ENCODE data around the gene PSMC5. TPM values are rescaled to one million over a fixed set of nuclear protein-coding genes. Genes with fewer than 3 reads are reported as not detected.

The PSMC5 gene
- polyA plus RNA-seq, 1 donor from 2014 or later = 69.5 TPM

DNA sequence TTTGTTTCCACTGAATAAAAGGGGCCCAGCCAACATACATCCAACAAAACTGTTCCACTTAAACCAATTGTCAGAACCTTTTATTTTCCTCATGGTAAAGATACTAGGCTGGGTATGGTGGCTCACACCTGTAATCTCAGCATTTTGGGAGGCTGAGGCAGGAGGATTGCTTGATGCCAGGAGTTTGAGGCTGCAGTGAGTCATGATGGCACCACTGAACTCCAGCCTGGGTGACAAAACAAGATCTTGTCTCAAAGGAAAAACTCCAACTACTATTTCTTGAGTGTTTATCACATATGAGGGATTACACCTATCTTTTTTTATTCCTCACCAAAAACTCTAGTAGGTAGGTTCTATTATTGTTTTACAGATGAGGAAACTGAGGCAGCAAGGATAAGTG is 4.7 kb upstream of the PSMC5 start:
- Histone ChIP-seq H4K20me1 (ENCODE audit: insufficient read depth) (no peaks in the 10 kb centered on the region), H3K9me2 (ENCODE audit: insufficient read depth, low read length) (no peaks in the 10 kb centered on the region), H3K9me3 (ENCODE audit: low read length) (no peaks in the 10 kb centered on the region), H2AFZ (ENCODE audit: low read depth, low read length) (no peak overlapping the region), H3F3A (ENCODE audit: insufficient read depth, low read length, poor library complexity, severe bottlenecking) (no peaks in the 10 kb centered on the region), H3K4me3 (ENCODE audit: low read length) (no peak overlapping the region), H3K4me2 (ENCODE audit: low read length) (no peak overlapping the region), H3K79me2 (replicated peaks; ENCODE audit: insufficient read depth, low read length) (peaks cover 5% of the 10 kb centered on the region), H3K36me3 (ENCODE audit: insufficient read depth, low read length) (peaks cover 9% of the 10 kb centered on the region), H3K9ac (ENCODE audit: low read length) (no peak overlapping the region), H3K27ac (ENCODE audit: low read length) (no peak overlapping the region), H3K27me3 (ENCODE audit: insufficient read depth, low read depth, low read length) (no peaks in the 10 kb centered on the region)
- TF ChIP-seq, protein P1, sequence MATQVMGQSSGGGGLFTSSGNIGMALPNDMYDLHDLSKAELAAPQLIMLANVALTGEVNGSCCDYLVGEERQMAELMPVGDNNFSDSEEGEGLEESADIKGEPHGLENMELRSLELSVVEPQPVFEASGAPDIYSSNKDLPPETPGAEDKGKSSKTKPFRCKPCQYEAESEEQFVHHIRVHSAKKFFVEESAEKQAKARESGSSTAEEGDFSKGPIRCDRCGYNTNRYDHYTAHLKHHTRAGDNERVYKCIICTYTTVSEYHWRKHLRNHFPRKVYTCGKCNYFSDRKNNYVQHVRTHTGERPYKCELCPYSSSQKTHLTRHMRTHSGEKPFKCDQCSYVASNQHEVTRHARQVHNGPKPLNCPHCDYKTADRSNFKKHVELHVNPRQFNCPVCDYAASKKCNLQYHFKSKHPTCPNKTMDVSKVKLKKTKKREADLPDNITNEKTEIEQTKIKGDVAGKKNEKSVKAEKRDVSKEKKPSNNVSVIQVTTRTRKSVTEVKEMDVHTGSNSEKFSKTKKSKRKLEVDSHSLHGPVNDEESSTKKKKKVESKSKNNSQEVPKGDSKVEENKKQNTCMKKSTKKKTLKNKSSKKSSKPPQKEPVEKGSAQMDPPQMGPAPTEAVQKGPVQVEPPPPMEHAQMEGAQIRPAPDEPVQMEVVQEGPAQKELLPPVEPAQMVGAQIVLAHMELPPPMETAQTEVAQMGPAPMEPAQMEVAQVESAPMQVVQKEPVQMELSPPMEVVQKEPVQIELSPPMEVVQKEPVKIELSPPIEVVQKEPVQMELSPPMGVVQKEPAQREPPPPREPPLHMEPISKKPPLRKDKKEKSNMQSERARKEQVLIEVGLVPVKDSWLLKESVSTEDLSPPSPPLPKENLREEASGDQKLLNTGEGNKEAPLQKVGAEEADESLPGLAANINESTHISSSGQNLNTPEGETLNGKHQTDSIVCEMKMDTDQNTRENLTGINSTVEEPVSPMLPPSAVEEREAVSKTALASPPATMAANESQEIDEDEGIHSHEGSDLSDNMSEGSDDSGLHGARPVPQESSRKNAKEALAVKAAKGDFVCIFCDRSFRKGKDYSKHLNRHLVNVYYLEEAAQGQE (IDR thresholded peaks at IDR 0.05; ENCODE audit: borderline replicate concordance) = no peak
- no peak for TF ChIP-seq TAF1 (IDR thresholded peaks at IDR 0.05; ENCODE audit: low read depth)
- no peak for TF ChIP-seq MXI1 (conservative IDR thresholded peaks at IDR 0.05; ENCODE audit: poor library complexity, severe bottlenecking)
- TF ChIP-seq SMC3 (conservative IDR thresholded peaks at IDR 0.05; ENCODE audit: poor library complexity) = no peak
- no peak for TF ChIP-seq EZH2 (IDR thresholded peaks at IDR 0.05; ENCODE audit: borderline replicate concordance, insufficient read depth, low read length, poor library complexity, severe bottlenecking)
- TF ChIP-seq RAD21 (conservative IDR thresholded peaks at IDR 0.05) = no peak
- TF ChIP-seq, protein P2, sequence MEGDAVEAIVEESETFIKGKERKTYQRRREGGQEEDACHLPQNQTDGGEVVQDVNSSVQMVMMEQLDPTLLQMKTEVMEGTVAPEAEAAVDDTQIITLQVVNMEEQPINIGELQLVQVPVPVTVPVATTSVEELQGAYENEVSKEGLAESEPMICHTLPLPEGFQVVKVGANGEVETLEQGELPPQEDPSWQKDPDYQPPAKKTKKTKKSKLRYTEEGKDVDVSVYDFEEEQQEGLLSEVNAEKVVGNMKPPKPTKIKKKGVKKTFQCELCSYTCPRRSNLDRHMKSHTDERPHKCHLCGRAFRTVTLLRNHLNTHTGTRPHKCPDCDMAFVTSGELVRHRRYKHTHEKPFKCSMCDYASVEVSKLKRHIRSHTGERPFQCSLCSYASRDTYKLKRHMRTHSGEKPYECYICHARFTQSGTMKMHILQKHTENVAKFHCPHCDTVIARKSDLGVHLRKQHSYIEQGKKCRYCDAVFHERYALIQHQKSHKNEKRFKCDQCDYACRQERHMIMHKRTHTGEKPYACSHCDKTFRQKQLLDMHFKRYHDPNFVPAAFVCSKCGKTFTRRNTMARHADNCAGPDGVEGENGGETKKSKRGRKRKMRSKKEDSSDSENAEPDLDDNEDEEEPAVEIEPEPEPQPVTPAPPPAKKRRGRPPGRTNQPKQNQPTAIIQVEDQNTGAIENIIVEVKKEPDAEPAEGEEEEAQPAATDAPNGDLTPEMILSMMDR (IDR thresholded peaks at IDR 0.05; ENCODE audit: poor library complexity, severe bottlenecking) = no peak
- TF ChIP-seq EP300 (conservative IDR thresholded peaks at IDR 0.05; ENCODE audit: poor library complexity, severe bottlenecking) = no peak
- no peak for TF ChIP-seq POLR2AphosphoS5 (IDR thresholded peaks at IDR 0.05)

DNA sequence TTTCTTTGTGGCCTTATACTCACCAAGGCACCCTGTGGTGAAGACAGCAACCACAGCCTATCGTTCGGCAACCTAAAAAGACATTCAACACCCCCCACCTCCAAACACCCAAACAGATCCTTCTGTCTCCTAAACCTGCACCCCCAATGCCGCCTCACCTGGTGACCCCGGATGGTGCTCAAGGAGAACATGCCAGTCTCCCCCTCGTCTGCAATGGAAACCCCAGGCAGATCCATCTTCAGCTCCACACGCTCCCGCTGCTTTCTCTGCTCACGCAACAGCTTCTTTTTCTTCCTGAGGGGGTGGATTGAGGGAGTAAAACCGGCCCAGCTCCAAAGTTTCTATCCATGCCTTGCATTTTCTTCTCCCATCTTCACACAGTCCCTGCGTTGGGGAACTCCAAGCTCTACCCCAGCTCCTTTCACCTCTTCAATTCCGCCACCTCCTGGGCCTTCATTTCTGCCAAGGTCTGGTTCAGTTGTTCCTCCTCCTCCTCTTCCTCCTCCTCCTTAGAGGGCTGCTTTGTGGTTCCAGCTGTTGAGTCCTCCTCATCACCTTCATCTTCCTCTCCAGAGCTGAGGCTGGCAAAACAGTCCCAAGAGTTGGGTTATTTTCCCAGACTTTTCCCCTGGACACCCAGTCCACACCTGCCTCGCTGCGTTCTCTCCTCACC is 3.4 kb upstream of the PSMC5 start:
- H3K4me3 ChIP-seq (ENCODE audit: low read length) = no peak overlapping the region
- no peaks in the 10 kb centered on the region for H4K20me1 ChIP-seq (ENCODE audit: insufficient read depth)
- H3F3A ChIP-seq (ENCODE audit: insufficient read depth, low read length, poor library complexity, severe bottlenecking) = peaks cover 4% of the 10 kb centered on the region
- no peak overlapping the region for H3K4me2 ChIP-seq (ENCODE audit: low read length)
- no peak overlapping the region for H3K27ac ChIP-seq (ENCODE audit: low read length)
- no peaks in the 10 kb centered on the region for H3K36me3 ChIP-seq (ENCODE audit: insufficient read depth, low read length)
- H2AFZ ChIP-seq (ENCODE audit: low read depth, low read length) = no peak overlapping the region
- H3K79me2 ChIP-seq (replicated peaks; ENCODE audit: insufficient read depth, low read length) = peaks cover 16% of the 10 kb centered on the region
- H3K27me3 ChIP-seq (ENCODE audit: insufficient read depth, low read depth, low read length) = no peaks in the 10 kb centered on the region
- H3K9me2 ChIP-seq (ENCODE audit: insufficient read depth, low read length) = no peaks in the 10 kb centered on the region
- H3K9me3 ChIP-seq (ENCODE audit: low read length) = no peaks in the 10 kb centered on the region
- H3K9ac ChIP-seq (ENCODE audit: low read length) = no peak overlapping the region
- TF ChIP-seq MXI1 (conservative IDR thresholded peaks at IDR 0.05; ENCODE audit: poor library complexity, severe bottlenecking) (no peak), POLR2AphosphoS5 (IDR thresholded peaks at IDR 0.05) (no peak), RAD21 (conservative IDR thresholded peaks at IDR 0.05) (no peak), SMC3 (conservative IDR thresholded peaks at IDR 0.05; ENCODE audit: poor library complexity) (no peak), TAF1 (IDR thresholded peaks at IDR 0.05; ENCODE audit: low read depth) (no peak), EP300 (conservative IDR thresholded peaks at IDR 0.05; ENCODE audit: poor library complexity, severe bottlenecking) (no peak), EZH2 (IDR thresholded peaks at IDR 0.05; ENCODE audit: borderline replicate concordance, insufficient read depth, low read length, poor library complexity, severe bottlenecking) (no peak)
- TF ChIP-seq, protein P2 (IDR thresholded peaks at IDR 0.05; ENCODE audit: poor library complexity, severe bottlenecking) = no peak
- TF ChIP-seq, protein P1 (IDR thresholded peaks at IDR 0.05; ENCODE audit: borderline replicate concordance) = no peak
